ENCODE measurements around the gene PPP1R1C.
"Not testable (repeated sequence)": the region's sequence is repeated elsewhere in the genome, so short reads cannot be mapped to it uniquely, and the experiment has no call there.

Gene PPP1R1C

DNA sequence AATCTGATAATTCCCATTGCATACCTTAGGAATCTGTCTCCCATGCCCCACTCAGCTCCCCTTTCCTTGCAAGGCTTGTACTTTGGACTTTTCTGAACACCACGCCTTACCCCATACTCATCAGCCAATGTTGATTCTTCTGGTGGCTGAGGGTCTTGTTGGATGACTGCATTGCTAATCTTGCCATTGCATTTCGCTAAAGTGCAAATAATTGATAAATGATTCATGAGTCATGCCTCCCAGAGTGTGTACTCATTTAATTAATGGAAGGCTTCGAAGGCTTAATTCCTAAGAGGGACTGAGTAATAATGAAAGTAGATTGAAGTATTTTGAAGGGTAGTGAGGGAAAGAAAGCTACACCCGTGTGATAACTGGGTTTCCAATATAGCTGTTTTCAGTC lies 28.0 kb upstream of the PPP1R1C start:
- no peak for TF ChIP-seq ZNF274 (IDR thresholded peaks at IDR 0.05; ENCODE audit: low read depth, low read length)
- H3K4me3 ChIP-seq (ENCODE audit: low read length): no peak overlapping the region

DNA sequence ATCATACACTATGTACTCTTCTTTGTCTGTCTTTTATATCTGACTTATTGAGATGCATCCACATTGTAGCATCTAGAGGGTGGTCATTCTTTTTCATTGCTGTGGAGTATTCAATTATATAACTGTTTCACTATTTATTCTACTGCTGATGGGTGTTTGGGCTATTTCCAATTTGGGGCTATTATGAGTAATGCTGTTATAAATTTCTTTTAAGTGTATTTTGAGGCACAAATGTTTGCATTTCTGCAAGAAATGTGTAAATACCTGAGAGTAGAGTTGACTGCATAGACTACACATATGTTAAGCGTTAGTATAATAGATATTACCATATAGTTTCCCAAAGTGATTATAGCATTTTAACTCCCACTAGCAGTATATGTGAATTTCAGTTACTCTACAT lies 26.9 kb upstream of the PPP1R1C start:
- TF ChIP-seq ZNF274 (IDR thresholded peaks at IDR 0.05; ENCODE audit: low read depth, low read length): no peak

DNA sequence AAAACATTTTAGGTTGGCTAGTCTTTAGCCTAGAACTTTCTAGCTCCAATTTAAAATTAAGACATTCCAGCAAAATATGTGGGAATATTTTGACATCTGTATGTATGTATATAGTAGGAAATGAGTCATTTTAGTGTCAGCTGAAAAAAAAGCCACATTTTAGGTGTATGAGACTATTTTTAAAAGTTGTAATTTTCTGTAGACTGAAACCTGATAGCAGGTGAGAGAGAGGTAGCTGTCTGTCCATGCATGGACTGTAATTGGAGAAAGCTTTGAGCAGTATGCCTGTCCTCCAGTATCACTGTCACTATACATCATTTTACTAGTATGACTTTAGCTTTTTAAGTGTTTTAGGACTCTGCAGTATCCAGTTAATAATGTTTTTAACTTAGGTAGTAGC lies 26.1 kb upstream of the PPP1R1C start:
- TF ChIP-seq ZNF274 (IDR thresholded peaks at IDR 0.05; ENCODE audit: low read depth, low read length): no peak
- no peak overlapping the region for H3K4me3 ChIP-seq (ENCODE audit: low read length)

More for the DNA sequence above, 26.9 kb upstream of the PPP1R1C start:
- no peak overlapping the region for H3K4me3 ChIP-seq (ENCODE audit: low read length)

DNA sequence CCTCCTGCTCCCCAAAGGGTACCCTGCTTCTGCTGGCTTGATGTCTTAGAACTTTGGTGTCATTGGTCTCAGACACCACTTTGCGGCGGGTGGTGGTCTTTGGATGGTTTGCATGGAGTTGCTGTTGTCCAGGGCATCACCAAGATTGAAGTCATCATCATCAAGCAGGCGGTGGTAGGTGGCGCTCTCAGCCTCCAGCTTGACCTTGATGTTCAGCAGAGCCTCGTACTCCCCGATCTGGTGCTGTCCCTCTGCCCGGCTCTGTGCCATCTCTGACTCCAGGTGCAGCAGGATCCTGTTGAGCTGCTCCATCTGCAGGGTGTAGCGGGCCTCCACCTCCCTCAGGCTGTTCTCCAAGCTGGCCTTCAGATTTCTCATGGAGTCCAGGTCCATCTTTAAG lies 24.5 kb upstream of the PPP1R1C start:
- H3K4me3 ChIP-seq (ENCODE audit: low read length): not testable (repeated sequence)

DNA sequence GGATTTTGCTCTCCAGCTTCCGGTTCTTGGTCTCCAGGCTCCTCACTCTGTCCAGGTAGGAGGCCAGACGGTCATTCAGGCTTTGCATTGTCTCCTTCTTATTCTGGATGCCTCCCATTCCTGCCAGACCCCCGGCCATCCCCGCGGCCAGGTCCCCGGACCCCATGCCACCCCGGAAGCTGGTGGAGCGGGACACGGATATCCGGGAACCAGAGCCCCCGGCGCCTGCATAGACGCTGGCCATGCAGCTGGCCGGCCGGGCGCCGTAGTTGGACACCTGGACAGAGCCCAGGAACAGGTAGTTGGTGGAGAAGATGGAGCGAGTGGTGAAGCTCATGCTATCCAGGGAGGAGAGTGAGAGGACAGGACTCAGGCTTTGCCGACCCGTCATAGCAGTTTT lies 23.5 kb upstream of the PPP1R1C start:
- H3K4me3 ChIP-seq (ENCODE audit: low read length): no peak overlapping the region
- TF ChIP-seq ZNF274 (IDR thresholded peaks at IDR 0.05; ENCODE audit: low read depth, low read length): no peak

DNA sequence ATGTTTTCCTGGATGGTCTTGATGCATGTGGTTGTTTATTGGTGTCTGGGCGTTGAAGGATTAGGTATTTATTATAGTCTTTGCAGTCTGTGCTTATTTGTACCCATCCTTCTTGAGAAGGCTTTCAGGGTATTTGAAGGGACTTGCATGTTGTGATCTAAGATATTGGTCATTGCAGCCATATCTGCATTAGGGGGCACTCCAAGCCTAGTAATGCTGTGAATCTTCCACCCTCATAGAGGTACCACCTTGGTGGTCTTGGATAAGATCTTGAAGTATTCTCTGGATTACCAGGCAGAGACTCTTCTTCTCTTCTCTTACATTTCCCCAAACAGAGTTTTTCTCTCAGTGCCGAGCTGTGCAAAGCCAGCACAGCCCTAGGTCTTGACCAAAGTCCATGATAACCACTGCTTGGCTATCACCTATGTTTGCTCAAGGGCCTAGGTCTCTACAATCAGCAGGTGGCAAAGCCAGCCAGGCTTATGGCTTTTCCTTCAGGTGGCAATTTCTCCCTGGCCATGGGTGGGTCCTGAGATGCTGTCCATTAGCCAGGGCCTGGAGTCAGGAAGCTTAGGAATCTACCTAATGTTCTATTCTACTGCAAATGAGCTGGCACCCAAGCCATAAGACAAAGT lies 15.4 kb upstream of the PPP1R1C start:
- H3K4me3 ChIP-seq (ENCODE audit: low read length): no peak overlapping the region
- no peak for TF ChIP-seq ZNF274 (IDR thresholded peaks at IDR 0.05; ENCODE audit: low read depth, low read length)

DNA sequence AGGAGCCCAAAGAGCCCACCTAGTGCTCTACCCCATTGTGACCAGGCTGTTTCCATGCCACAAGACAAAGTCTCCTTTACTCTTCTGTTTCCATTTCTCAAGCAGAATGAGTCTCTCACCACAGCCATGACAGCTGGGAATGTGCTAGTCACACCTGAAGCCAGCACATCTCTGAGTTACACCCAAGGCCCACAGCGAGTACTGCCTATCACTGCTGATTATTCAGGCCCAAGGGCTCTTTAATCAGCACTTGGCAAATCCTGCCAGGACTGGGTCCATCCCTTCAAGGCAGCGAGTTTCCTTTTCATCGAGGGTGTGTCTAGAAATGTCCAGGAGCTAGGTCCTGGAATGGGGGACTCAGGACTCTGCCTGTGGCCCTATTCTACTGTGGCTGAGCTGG lies 14.6 kb upstream of the PPP1R1C start:
- no peak overlapping the region for H3K4me3 ChIP-seq (ENCODE audit: low read length)
- no peak for TF ChIP-seq ZNF274 (IDR thresholded peaks at IDR 0.05; ENCODE audit: low read depth, low read length)

DNA sequence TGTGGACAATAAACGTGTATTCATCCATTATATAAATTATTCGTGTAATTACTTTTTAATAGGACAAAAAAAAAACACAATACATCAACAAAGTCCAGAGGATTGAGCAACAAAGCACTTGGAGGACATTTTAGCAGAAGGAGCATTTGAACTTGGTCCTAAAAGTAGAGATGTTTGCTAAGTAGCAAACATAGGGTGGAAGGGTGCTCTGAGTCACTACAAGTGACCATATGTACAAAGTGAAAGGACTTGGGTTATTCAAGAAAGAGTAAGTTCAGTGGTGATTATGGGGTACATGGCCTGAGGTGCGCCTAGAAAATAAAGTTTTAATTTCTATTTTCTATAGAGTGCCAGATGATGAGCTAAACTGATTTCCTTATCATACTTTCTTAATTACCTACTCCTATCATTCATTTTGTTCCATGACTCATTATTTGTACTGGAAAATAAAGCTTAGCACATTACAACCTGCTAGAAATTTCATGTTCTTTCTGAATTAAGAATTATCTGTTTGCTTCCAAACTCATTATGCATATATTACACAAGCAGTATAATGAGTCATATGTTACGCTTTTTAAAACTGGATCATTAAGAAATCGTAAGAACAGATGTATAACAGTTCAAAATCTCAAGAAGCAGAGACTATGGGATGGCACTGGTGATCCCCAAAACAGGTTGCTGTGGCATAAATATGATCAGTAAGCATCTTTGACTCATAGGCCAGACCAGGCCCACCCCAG lies 13.1 kb upstream of the PPP1R1C start:
- no peak for TF ChIP-seq ZNF274 (IDR thresholded peaks at IDR 0.05; ENCODE audit: low read depth, low read length)
- H3K4me3 ChIP-seq (ENCODE audit: low read length): no peak overlapping the region

DNA sequence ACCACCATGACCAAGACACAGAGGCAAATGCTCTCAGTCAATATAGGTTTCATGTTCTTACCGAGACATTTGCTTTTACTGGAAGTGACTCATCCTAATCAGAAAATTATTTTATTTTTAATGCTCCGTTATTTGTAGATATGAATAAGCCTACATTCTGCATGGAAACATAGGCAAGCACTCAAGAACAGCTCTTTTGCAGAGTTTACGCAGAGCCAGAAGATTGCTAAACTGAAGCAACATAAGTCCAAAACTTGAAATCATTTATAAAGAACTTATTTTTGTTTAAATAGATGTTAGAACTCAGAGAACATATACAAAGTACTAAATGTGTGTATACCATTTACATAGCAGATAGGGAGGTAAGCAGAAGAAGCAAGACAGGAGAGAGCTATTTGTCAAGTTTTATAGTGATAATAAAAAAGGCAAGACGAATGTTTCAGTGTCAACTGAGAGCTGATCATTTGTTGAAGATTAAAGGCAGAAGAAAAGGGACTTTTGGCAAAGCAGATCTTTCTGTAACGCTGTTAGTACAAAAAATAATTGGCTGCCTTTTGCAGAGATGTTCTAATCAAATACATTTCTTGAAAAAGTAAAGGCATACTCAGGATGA lies 12.4 kb upstream of the PPP1R1C start:
- TF ChIP-seq ZNF274 (IDR thresholded peaks at IDR 0.05; ENCODE audit: low read depth, low read length): no peak

DNA sequence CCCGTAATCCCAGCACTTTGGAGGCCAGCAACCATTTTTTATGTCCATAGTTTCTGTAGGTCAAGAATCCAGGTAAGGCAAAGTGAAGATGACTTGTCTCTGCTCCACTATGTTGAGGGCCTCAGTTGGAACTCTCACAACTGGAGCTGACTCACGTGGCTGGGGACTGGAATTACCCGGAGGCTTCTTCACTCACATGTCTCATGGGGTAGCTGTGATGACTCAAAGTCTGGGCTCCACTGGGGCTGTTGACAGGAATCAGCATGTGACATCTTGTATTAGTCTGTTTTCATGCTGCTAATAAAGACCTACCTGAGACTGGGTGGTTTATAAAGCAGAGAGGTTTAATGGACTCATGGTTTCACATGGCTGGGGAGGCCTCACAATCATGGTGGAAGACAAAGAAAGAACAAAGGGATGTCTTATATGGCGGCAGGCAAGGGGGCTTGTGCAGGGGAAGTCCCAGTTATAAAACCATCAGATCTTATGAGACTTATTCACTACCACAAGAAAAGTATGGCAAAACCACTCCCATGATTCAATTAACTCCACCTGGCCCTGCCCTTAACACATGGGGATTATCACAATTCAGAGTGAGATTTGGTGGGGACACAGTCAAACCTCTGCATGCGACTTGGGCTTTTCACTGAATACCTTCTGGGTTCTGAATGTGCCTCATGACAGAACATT lies 7.8 kb upstream of the PPP1R1C start:
- H3K4me3 ChIP-seq (ENCODE audit: low read length): no peak overlapping the region
- TF ChIP-seq ZNF274 (IDR thresholded peaks at IDR 0.05; ENCODE audit: low read depth, low read length): no peak

More for the DNA sequence above, 12.4 kb upstream of the PPP1R1C start:
- H3K4me3 ChIP-seq (ENCODE audit: low read length): no peak overlapping the region

DNA sequence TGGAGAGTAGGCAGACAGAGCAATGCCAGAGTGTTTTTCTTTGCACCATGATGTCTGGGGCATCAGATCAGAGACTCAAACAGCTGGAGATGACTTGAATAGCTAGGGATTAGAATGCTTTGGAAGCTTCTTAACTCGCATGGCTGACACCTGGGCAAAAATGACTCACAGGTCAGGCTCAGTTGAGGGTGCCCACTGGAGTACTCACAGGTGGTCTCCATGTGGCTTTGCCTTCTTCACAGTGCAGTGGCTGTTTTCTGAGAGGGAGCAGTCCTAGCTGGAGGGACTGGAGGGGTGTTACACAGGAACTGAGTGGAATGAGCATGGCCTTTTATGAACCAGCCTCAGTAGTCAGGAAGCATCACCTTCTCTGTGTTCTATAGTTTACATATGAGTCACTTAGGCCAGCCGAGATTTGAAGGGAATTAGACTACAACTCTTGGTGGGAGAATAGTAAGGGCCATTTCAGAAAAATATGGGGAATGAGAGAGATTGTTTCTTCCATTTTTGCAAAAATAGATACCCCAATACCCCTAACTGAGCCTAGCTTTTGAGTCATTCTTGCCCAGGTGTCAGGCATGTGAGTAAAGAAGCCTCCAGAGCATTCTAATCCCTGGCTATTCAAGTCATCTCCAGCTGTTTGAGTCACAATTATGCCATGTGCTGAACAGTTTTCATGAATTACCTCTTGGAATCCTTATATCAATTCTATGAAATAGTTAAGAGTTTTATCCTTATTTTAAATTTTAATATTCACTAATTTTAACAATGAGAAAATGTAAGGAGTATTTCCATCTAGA lies 7.1 kb upstream of the PPP1R1C start:
- H3K4me3 ChIP-seq (ENCODE audit: low read length): no peak overlapping the region
- TF ChIP-seq ZNF274 (IDR thresholded peaks at IDR 0.05; ENCODE audit: low read depth, low read length): no peak

DNA sequence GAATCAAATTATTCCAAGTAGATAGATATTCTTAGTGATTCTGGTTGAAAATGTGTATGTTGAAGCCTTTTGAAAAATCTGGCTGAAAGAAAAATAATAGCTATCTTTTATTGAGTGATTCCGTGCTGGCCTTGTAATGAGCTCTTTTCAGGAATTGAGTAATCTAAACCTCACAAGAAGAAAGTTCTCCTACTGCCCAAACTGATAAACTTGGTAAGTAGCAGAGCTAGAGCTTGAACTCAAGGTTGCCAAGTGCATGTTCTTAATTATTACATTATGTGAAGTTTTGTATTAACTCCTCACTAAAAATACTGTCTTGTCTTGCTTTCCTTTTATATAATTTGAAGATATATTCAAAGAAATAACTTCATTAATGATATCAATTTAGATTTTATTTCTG lies 1.6 kb upstream of the PPP1R1C start:
- no peak overlapping the region for H3K4me3 ChIP-seq (ENCODE audit: low read length)
- TF ChIP-seq ZNF274 (IDR thresholded peaks at IDR 0.05; ENCODE audit: low read depth, low read length): no peak

DNA sequence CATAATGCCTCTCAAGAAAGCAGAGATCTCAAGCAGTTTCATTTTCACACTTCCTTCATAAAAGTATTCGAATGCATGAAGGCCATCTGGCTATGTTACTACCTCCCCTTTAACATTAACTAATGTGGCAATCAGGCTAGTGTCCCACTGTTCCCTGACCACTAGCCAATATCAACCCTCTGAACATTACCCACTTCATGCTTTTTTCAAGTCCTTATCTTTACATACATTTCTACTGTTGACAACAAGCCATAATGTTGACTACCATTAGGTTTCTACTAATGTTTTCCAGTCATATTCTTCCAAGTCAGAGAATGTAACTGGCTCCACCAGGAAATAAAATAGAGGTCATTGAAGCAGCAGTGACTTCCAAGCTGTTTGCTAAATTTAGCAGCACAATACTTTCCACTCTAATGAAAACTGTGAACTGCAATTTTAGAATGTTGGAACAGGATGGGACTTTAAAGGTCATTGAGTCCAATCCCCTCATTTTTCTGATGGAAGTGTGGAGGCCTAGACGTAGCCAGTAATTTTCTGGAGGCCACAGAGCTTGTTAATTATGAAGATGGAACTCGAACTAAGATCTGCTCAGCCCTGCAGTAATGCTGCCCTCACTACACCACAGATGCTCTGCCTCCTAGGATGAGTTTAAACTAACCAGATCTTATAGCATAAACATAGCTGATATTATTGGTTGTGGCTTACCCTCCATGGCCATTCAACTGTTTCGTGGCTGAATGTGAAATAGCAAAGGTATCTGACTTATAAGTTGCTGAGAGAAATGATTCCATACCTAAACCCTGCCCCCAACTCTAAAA lies 630 bp upstream of the PPP1R1C start:
- no peak overlapping the region for H3K4me3 ChIP-seq (ENCODE audit: low read length)
- no peak for TF ChIP-seq ZNF274 (IDR thresholded peaks at IDR 0.05; ENCODE audit: low read depth, low read length)

All from GM08714 (cell line).